Fibroblast of lung (primary cell): Measurements from ENCODE around the gene SLC2A3.
"Not testable (repeated sequence)": the region's sequence is repeated elsewhere in the genome, so short reads cannot be mapped to it uniquely, and the experiment has no call there.

Source experiments
- CTCF ChIP-seq, 2 donors: IDR thresholded peaks in 1 of 2; conservative IDR thresholded peaks in 1 of 2; 1 replicate in 1 of 2; 2 replicates in 1 of 2; pipeline ENCODE4 v1.5.1; 2011 to 2012; ENCODE audit warnings: low read length in 2 of 2, control low read depth in 1 of 2, inconsistent platforms in 1 of 2, low read depth in 1 of 2, mild to moderate bottlenecking in 1 of 2
- EZH2 ChIP-seq: IDR thresholded peaks from 2 replicates; pipeline ENCODE4 v1.5.1; 2012; ENCODE audit warnings: low read length, control low read depth, mild to moderate bottlenecking; ENCODE audit errors: missing control alignments

- TF ChIP-seq CTCF (conservative IDR thresholded peaks at IDR 0.05 in 1 of 2, IDR thresholded peaks at IDR 0.05 in 1 of 2; ENCODE audit: low read depth in 1 of 2, low read length in 2 of 2); EZH2: not testable (repeated sequence)
These were observed 17.9 kb upstream of the SLC2A3 start for GRCh38 chr12:7953912-7954311.
